H9 (cell line): Measurements from ENCODE around the gene KRT6A. TPM values are rescaled to one million over a fixed set of nuclear protein-coding genes. Genes with fewer than 3 reads are reported as not detected.

Experiments used
- DNase-seq: peaks from one replicate; pipeline ENCODE4 v3.0.0-alpha.2; 2017
- H2AFZ ChIP-seq: one replicate; pipeline ENCODE4 v1.6.1; 2013; ENCODE audit warnings: mild to moderate bottlenecking, low read length, control low read depth, moderate library complexity
- H2AK5ac ChIP-seq: 2 replicates; pipeline ENCODE4 v1.6.1; 2013; ENCODE audit warnings: low read length, control low read depth, mixed read lengths; ENCODE audit not compliant: insufficient read length
- H2BK120ac ChIP-seq: one replicate; pipeline ENCODE4 v1.6.1; 2013; ENCODE audit warnings: low read depth, mild to moderate bottlenecking, low read length, control low read depth, inconsistent platforms; ENCODE audit not compliant: poor library complexity, severe bottlenecking
- H2BK12ac ChIP-seq: 2 replicates; pipeline ENCODE4 v1.6.1; 2013; ENCODE audit warnings: low read length, control low read depth, mixed read lengths, low read depth; ENCODE audit not compliant: insufficient read length
- H2BK15ac ChIP-seq: 2 replicates; pipeline ENCODE4 v1.6.1; 2013; ENCODE audit warnings: low read depth, low read length, control low read depth
- H2BK20ac ChIP-seq: one replicate; pipeline ENCODE4 v1.6.1; 2013; ENCODE audit warnings: low read depth, mild to moderate bottlenecking, low read length, control low read depth, inconsistent platforms; ENCODE audit not compliant: poor library complexity, severe bottlenecking
- H2BK5ac ChIP-seq: 2 replicates; pipeline ENCODE4 v1.6.1; 2013; ENCODE audit warnings: low read length, control low read depth, mixed read lengths; ENCODE audit not compliant: insufficient read length
- H3K14ac ChIP-seq: 2 replicates; pipeline ENCODE4 v1.6.1; 2013; ENCODE audit warnings: low read length, control low read depth; ENCODE audit not compliant: insufficient read depth
- H3K18ac ChIP-seq: 2 replicates; pipeline ENCODE4 v1.6.1; 2013; ENCODE audit warnings: low read depth, mild to moderate bottlenecking, mixed read lengths, low read length, control low read depth; ENCODE audit not compliant: insufficient read length
- H3K23ac ChIP-seq: 2 replicates; pipeline ENCODE4 v1.6.1; 2013; ENCODE audit warnings: low read length, control low read depth, mixed read lengths, low read depth; ENCODE audit not compliant: insufficient read length
- H3K23me2 ChIP-seq: 2 replicates; pipeline ENCODE4 v1.6.1; 2013; ENCODE audit warnings: low read depth, mild to moderate bottlenecking, mixed read lengths, low read length, control low read depth; ENCODE audit not compliant: insufficient read length, poor library complexity, severe bottlenecking
- H3K27ac ChIP-seq: 2 replicates; pipeline ENCODE4 v1.5.1; 2013; ENCODE audit warnings: low read length, control low read depth, mixed read lengths, low read depth; ENCODE audit not compliant: insufficient read length
- H3K27me3 ChIP-seq: 2 replicates; pipeline ENCODE4 v1.6.1; 2013; ENCODE audit warnings: low read length, control low read depth, inconsistent platforms; ENCODE audit not compliant: insufficient read depth
- H3K4ac ChIP-seq: 2 replicates; pipeline ENCODE4 v1.6.1; 2013; ENCODE audit warnings: low read depth, mild to moderate bottlenecking, control low read depth, inconsistent platforms, low read length, moderate library complexity
- H3K4me1 ChIP-seq: 2 replicates; pipeline ENCODE4 v1.6.1; 2013; ENCODE audit warnings: low read length, control low read depth, inconsistent platforms; ENCODE audit not compliant: insufficient read depth
- H3K4me2 ChIP-seq: 2 replicates; pipeline ENCODE4 v1.6.1; 2013; ENCODE audit warnings: low read length, control low read depth, mixed read lengths; ENCODE audit not compliant: insufficient read length, insufficient read depth
- H3K56ac ChIP-seq: 2 replicates; pipeline ENCODE4 v1.6.1; 2013; ENCODE audit warnings: low read depth, mild to moderate bottlenecking, mixed read lengths, low read length, control low read depth; ENCODE audit not compliant: insufficient read length
- H3K79me1 ChIP-seq: 2 replicates; pipeline ENCODE4 v1.6.1; 2013; ENCODE audit warnings: low read depth, mild to moderate bottlenecking, moderate library complexity, low read length, control low read depth, inconsistent platforms; ENCODE audit not compliant: insufficient read depth, poor library complexity, severe bottlenecking
- H3K79me2 ChIP-seq: 2 replicates; pipeline ENCODE4 v1.6.1; 2013; ENCODE audit warnings: low read length, control low read depth, inconsistent platforms; ENCODE audit not compliant: insufficient read depth
- H3K9ac ChIP-seq: 2 replicates; pipeline ENCODE4 v1.6.1; 2013; ENCODE audit warnings: low read length, control low read depth, mixed read lengths; ENCODE audit not compliant: insufficient read length; ENCODE audit errors: extremely low read depth
- H3K9me3 ChIP-seq: one replicate; pipeline ENCODE4 v1.6.1; 2013; ENCODE audit warnings: low read depth, low read length, inconsistent platforms; ENCODE audit not compliant: control insufficient read depth
- H3T11ph ChIP-seq: one replicate; pipeline ENCODE4 v1.6.1; 2013; ENCODE audit warnings: mild to moderate bottlenecking, low read length, control low read depth, inconsistent platforms
- H4K20me1 ChIP-seq: one replicate; pipeline ENCODE4 v1.6.1; 2013; ENCODE audit not compliant: control insufficient read depth, insufficient read length, insufficient read depth
- H4K5ac ChIP-seq: 2 replicates; pipeline ENCODE4 v1.6.1; 2013; ENCODE audit warnings: low read depth, mild to moderate bottlenecking, mixed read lengths, low read length, control low read depth; ENCODE audit not compliant: insufficient read length
- H4K8ac ChIP-seq: replicated peaks from 2 replicates; pipeline ENCODE4 v1.6.1; 2013; ENCODE audit warnings: low read length, control low read depth, mixed read lengths, low read depth; ENCODE audit not compliant: insufficient read length
- H4K91ac ChIP-seq: 2 replicates; pipeline ENCODE4 v1.6.1; 2013; ENCODE audit warnings: low read depth, mild to moderate bottlenecking, moderate library complexity, mixed read lengths, low read length, control low read depth; ENCODE audit not compliant: insufficient read length
- H3K27ac Mint-ChIP-seq, 3 experiments: 2 replicates in 2 of 3; 3 replicates in 1 of 3; pipeline ENCODE4 v1.8.0; 2020 to 2021; ENCODE audit warnings: mixed read lengths in 3 of 3, mild to moderate bottlenecking in 1 of 3, moderate library complexity in 1 of 3
- H3K27me3 Mint-ChIP-seq: 2 replicates; pipeline ENCODE4 v1.8.0; 2021; ENCODE audit warnings: low read depth, mild to moderate bottlenecking, moderate library complexity, mixed read lengths
- H3K36me3 Mint-ChIP-seq, 3 experiments: 2 replicates in 2 of 3; 3 replicates in 1 of 3; pipeline ENCODE4 v1.8.0; 2020 to 2021; ENCODE audit warnings: low read depth in 3 of 3, mixed read lengths in 3 of 3; ENCODE audit not compliant: insufficient read depth in 1 of 3
- H3K4me1 Mint-ChIP-seq, 2 experiments: 2 replicates each; pipeline ENCODE4 v1.8.0; 2020; ENCODE audit warnings: mixed read lengths in 2 of 2
- H3K4me3 Mint-ChIP-seq, 2 experiments: 2 replicates in 1 of 2; 3 replicates in 1 of 2; pipeline ENCODE4 v1.8.0; 2020 to 2021; ENCODE audit warnings: mild to moderate bottlenecking in 2 of 2, mixed read lengths in 2 of 2, moderate library complexity in 1 of 2
- H3K9me3 Mint-ChIP-seq, 2 experiments: 2 replicates in 1 of 2; 3 replicates in 1 of 2; pipeline ENCODE4 v1.8.0; 2020; ENCODE audit warnings: mild to moderate bottlenecking in 2 of 2, mixed read lengths in 2 of 2, moderate library complexity in 1 of 2
- WGBS: extraction: QIAGEN DNeasy Blood & Tissue Kit; methylation state at CpG from one replicate; pipeline ENCODE4 v1.1.7; 2013; ENCODE audit warnings: missing lambda C conversion rate, low lambda C conversion rate, mixed read lengths; ENCODE audit not compliant: insufficient read length; ENCODE audit errors: extremely low coverage; 5-methylcytosine and 5-hydroxymethylcytosine counted together
- total RNA-seq: library from RNA; stranded (reverse); gene quantifications from 2 replicates; pipeline ENCODE4 v1.2.1, GENCODE V29; 2021
- TF ChIP-seq, protein P1 (sequence below): fragments of 200-600 bp; sonication (generic); conservative IDR thresholded peaks from 3 replicates; pipeline ENCODE4 v1.8.0; 2021; ENCODE audit warnings: antibody characterized with exemption, mild to moderate bottlenecking

Gene KRT6A
- total RNA-seq, 1 experiment from 2014 or later, result not detected

DNA sequence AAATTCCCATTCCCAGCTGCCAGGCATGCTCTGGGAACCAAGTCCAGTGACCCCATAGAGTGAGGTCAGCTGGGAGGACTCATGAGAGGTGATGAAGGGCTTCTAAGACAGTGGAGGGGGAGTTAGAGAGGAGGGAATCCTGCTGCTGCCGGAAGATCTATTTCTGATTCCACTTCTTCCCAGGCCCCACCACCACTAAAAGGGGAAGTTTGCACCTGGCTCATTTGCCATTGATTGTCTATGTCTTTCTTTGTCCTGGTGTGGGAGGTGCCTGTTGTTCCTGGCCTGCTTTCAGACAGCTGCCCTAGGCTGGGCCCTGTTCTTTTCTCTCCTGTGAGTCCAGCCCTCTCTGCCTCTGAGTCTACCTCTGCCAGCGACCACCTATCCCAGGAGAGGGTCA lies 3.0 kb upstream of the KRT6A start:
- H4K8ac ChIP-seq, result no peak overlapping the region
- no peak overlapping the region for H4K5ac ChIP-seq
- H2BK5ac ChIP-seq, result no peak overlapping the region
- H3K23me2 ChIP-seq, result no peaks in the 10 kb centered on the region
- no peak overlapping the region for H3K14ac ChIP-seq
- no CpG with 5 or more reads among the region's 2 CpGs for WGBS
- H3K4me1 ChIP-seq, result peaks cover 6% of the 10 kb centered on the region; the same call in 1 of the 2 replicates
- Mint-ChIP-seq H3K9me3 (peaks cover 3 to 5% of the 10 kb centered on the region in 2 experiments; a peak in 3 of 5 replicates), H3K36me3 (no peaks in the 10 kb centered on the region; a peak in 2 of 7 replicates), H3K4me1 (peaks cover 28 to 37% of the 10 kb centered on the region in 2 experiments), H3K27me3 (peaks cover 19% of the 10 kb centered on the region), H3K27ac (peak overlapping the region; percentile 68 to 94 (median 78); a peak in 5 of 7 replicates), H3K4me3 (no peak overlapping the region)
- no peak overlapping the region for H3K27ac ChIP-seq
- no peaks in the 10 kb centered on the region for H3K79me2 ChIP-seq
- TF ChIP-seq, protein P1, sequence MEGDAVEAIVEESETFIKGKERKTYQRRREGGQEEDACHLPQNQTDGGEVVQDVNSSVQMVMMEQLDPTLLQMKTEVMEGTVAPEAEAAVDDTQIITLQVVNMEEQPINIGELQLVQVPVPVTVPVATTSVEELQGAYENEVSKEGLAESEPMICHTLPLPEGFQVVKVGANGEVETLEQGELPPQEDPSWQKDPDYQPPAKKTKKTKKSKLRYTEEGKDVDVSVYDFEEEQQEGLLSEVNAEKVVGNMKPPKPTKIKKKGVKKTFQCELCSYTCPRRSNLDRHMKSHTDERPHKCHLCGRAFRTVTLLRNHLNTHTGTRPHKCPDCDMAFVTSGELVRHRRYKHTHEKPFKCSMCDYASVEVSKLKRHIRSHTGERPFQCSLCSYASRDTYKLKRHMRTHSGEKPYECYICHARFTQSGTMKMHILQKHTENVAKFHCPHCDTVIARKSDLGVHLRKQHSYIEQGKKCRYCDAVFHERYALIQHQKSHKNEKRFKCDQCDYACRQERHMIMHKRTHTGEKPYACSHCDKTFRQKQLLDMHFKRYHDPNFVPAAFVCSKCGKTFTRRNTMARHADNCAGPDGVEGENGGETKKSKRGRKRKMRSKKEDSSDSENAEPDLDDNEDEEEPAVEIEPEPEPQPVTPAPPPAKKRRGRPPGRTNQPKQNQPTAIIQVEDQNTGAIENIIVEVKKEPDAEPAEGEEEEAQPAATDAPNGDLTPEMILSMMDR, result no peak
- no peak overlapping the region for H2AFZ ChIP-seq
- no peak overlapping the region for H2BK20ac ChIP-seq
- no peaks in the 10 kb centered on the region for H3K9me3 ChIP-seq
- H3K18ac ChIP-seq, result no peak overlapping the region
- no peaks in the 10 kb centered on the region for H3K27me3 ChIP-seq
- no peaks in the 10 kb centered on the region for H3K79me1 ChIP-seq
- H4K20me1 ChIP-seq, result no peaks in the 10 kb centered on the region
- H3K4me2 ChIP-seq, result no peak overlapping the region
- DNase-seq, result no peak
- no peak overlapping the region for H2BK15ac ChIP-seq
- H3K9ac ChIP-seq, result no peak overlapping the region
- H3K23ac ChIP-seq, result no peak overlapping the region
- no peak overlapping the region for H4K91ac ChIP-seq
- no peak overlapping the region for H3T11ph ChIP-seq
- H2BK120ac ChIP-seq, result no peak overlapping the region
- no peak overlapping the region for H3K4ac ChIP-seq
- H2BK12ac ChIP-seq, result no peak overlapping the region
- H2AK5ac ChIP-seq, result no peak overlapping the region
- no peak overlapping the region for H3K56ac ChIP-seq
